ENCODE measurements around the gene IQSEC1.

IQSEC1 gene

GRCh38 chr3:13037458-13038117, 35.6 kb downstream of the IQSEC1 start:
- no peaks in the 10 kb centered on the region for H3K9me3 ChIP-seq (ENCODE audit: control insufficient read depth, low read length)
- no peak overlapping the region for H3K9ac ChIP-seq (ENCODE audit: low read length)
- no peak overlapping the region for H3K4me3 ChIP-seq (ENCODE audit: low read length)
- H3K36me3 ChIP-seq (ENCODE audit: control insufficient read depth, insufficient read depth, low read length), result no peaks in the 10 kb centered on the region
- peaks cover 9% of the 10 kb centered on the region for H3K27me3 ChIP-seq (ENCODE audit: control insufficient read depth, insufficient read depth, low read length)
- H3K4me1 ChIP-seq (ENCODE audit: control insufficient read depth, insufficient read depth, low read length), result no peaks in the 10 kb centered on the region

- no peaks in the 10 kb centered on the region for H3K9me3 ChIP-seq (ENCODE audit: control insufficient read depth, low read length)
- no peaks in the 10 kb centered on the region for H3K4me1 ChIP-seq (ENCODE audit: control insufficient read depth, insufficient read depth, low read length)
- peaks cover 12% of the 10 kb centered on the region for H3K27me3 ChIP-seq (ENCODE audit: control insufficient read depth, insufficient read depth, low read length)
- no peak overlapping the region for H3K9ac ChIP-seq (ENCODE audit: low read length)
- no peak overlapping the region for H3K4me3 ChIP-seq (ENCODE audit: low read length)
- H3K36me3 ChIP-seq (ENCODE audit: control insufficient read depth, insufficient read depth, low read length), result no peaks in the 10 kb centered on the region
Measured at GRCh38 chr3:13034861-13035260, 38.4 kb downstream of the IQSEC1 start.

GRCh38 chr3:13034109-13034800, 39.0 kb downstream of the IQSEC1 start:
- no peaks in the 10 kb centered on the region for H3K9me3 ChIP-seq (ENCODE audit: control insufficient read depth, low read length)
- H3K27me3 ChIP-seq (ENCODE audit: control insufficient read depth, insufficient read depth, low read length), result peaks cover 8% of the 10 kb centered on the region
- no peaks in the 10 kb centered on the region for H3K4me1 ChIP-seq (ENCODE audit: control insufficient read depth, insufficient read depth, low read length)
- H3K9ac ChIP-seq (ENCODE audit: low read length), result no peak overlapping the region
- no peaks in the 10 kb centered on the region for H3K36me3 ChIP-seq (ENCODE audit: control insufficient read depth, insufficient read depth, low read length)
- H3K4me3 ChIP-seq (ENCODE audit: low read length), result no peak overlapping the region

GRCh38 chr3:13032206-13032605, 41.0 kb downstream of the IQSEC1 start:
- H3K36me3 ChIP-seq (ENCODE audit: control insufficient read depth, insufficient read depth, low read length), result no peaks in the 10 kb centered on the region
- no peaks in the 10 kb centered on the region for H3K4me1 ChIP-seq (ENCODE audit: control insufficient read depth, insufficient read depth, low read length)
- peaks cover 7% of the 10 kb centered on the region for H3K27me3 ChIP-seq (ENCODE audit: control insufficient read depth, insufficient read depth, low read length)
- H3K4me3 ChIP-seq (ENCODE audit: low read length), result no peak overlapping the region
- no peak overlapping the region for H3K9ac ChIP-seq (ENCODE audit: low read length)
- H3K9me3 ChIP-seq (ENCODE audit: control insufficient read depth, low read length), result no peaks in the 10 kb centered on the region

- H3K27me3 ChIP-seq (ENCODE audit: control insufficient read depth, insufficient read depth, low read length), result peaks cover 3% of the 10 kb centered on the region
- no peak overlapping the region for H3K9ac ChIP-seq (ENCODE audit: low read length)
- no peaks in the 10 kb centered on the region for H3K4me1 ChIP-seq (ENCODE audit: control insufficient read depth, insufficient read depth, low read length)
- H3K9me3 ChIP-seq (ENCODE audit: control insufficient read depth, low read length), result no peaks in the 10 kb centered on the region
- no peak overlapping the region for H3K4me3 ChIP-seq (ENCODE audit: low read length)
- no peaks in the 10 kb centered on the region for H3K36me3 ChIP-seq (ENCODE audit: control insufficient read depth, insufficient read depth, low read length)
Measured at GRCh38 chr3:13031621-13032020, 41.6 kb downstream of the IQSEC1 start.

GRCh38 chr3:13030684-13031083, 42.5 kb downstream of the IQSEC1 start:
- H3K4me3 ChIP-seq (ENCODE audit: low read length), result no peak overlapping the region
- H3K9ac ChIP-seq (ENCODE audit: low read length), result no peak overlapping the region
- no peaks in the 10 kb centered on the region for H3K4me1 ChIP-seq (ENCODE audit: control insufficient read depth, insufficient read depth, low read length)
- no peaks in the 10 kb centered on the region for H3K9me3 ChIP-seq (ENCODE audit: control insufficient read depth, low read length)
- H3K27me3 ChIP-seq (ENCODE audit: control insufficient read depth, insufficient read depth, low read length), result peaks cover 3% of the 10 kb centered on the region
- H3K36me3 ChIP-seq (ENCODE audit: control insufficient read depth, insufficient read depth, low read length), result no peaks in the 10 kb centered on the region

GRCh38 chr3:13028010-13028821, 45.0 kb downstream of the IQSEC1 start:
- no peaks in the 10 kb centered on the region for H3K9me3 ChIP-seq (ENCODE audit: control insufficient read depth, low read length)
- no peaks in the 10 kb centered on the region for H3K36me3 ChIP-seq (ENCODE audit: control insufficient read depth, insufficient read depth, low read length)
- H3K9ac ChIP-seq (ENCODE audit: low read length), result no peak overlapping the region
- no peaks in the 10 kb centered on the region for H3K4me1 ChIP-seq (ENCODE audit: control insufficient read depth, insufficient read depth, low read length)
- no peak overlapping the region for H3K4me3 ChIP-seq (ENCODE audit: low read length)
- H3K27me3 ChIP-seq (ENCODE audit: control insufficient read depth, insufficient read depth, low read length), result peaks cover 3% of the 10 kb centered on the region

GRCh38 chr3:13027154-13027553, 46.1 kb downstream of the IQSEC1 start:
- Histone ChIP-seq H3K4me1 (ENCODE audit: control insufficient read depth, insufficient read depth, low read length) (peaks cover under 1% of the 10 kb centered on the region), H3K27me3 (ENCODE audit: control insufficient read depth, insufficient read depth, low read length) (peaks cover 3% of the 10 kb centered on the region), H3K9me3 (ENCODE audit: control insufficient read depth, low read length) (no peaks in the 10 kb centered on the region), H3K9ac (ENCODE audit: low read length) (no peak overlapping the region), H3K4me3 (ENCODE audit: low read length) (no peak overlapping the region), H3K36me3 (ENCODE audit: control insufficient read depth, insufficient read depth, low read length) (no peaks in the 10 kb centered on the region)

- H3K4me3 ChIP-seq (ENCODE audit: low read length), result no peak overlapping the region
- no peaks in the 10 kb centered on the region for H3K9me3 ChIP-seq (ENCODE audit: control insufficient read depth, low read length)
- peaks cover 4% of the 10 kb centered on the region for H3K27me3 ChIP-seq (ENCODE audit: control insufficient read depth, insufficient read depth, low read length)
- H3K9ac ChIP-seq (ENCODE audit: low read length), result no peak overlapping the region
- peaks cover 6% of the 10 kb centered on the region for H3K4me1 ChIP-seq (ENCODE audit: control insufficient read depth, insufficient read depth, low read length)
- H3K36me3 ChIP-seq (ENCODE audit: control insufficient read depth, insufficient read depth, low read length), result no peaks in the 10 kb centered on the region
Measured at GRCh38 chr3:13026534-13026933, 46.7 kb downstream of the IQSEC1 start.

GRCh38 chr3:13025778-13026518, 47.3 kb downstream of the IQSEC1 start:
- Histone ChIP-seq H3K9ac (ENCODE audit: low read length) (no peak overlapping the region), H3K36me3 (ENCODE audit: control insufficient read depth, insufficient read depth, low read length) (no peaks in the 10 kb centered on the region)

GRCh38 chr3:13025090-13025489, 48.1 kb downstream of the IQSEC1 start:
- no peaks in the 10 kb centered on the region for H3K36me3 ChIP-seq (ENCODE audit: control insufficient read depth, insufficient read depth, low read length)
- no peak overlapping the region for H3K9ac ChIP-seq (ENCODE audit: low read length)
- H3K27me3 ChIP-seq (ENCODE audit: control insufficient read depth, insufficient read depth, low read length), result peaks cover 6% of the 10 kb centered on the region
- no peaks in the 10 kb centered on the region for H3K9me3 ChIP-seq (ENCODE audit: control insufficient read depth, low read length)
- H3K4me1 ChIP-seq (ENCODE audit: control insufficient read depth, insufficient read depth, low read length), result peaks cover 11% of the 10 kb centered on the region
- H3K4me3 ChIP-seq (ENCODE audit: low read length), result no peak overlapping the region

More at GRCh38 chr3:13025778-13026518, 47.3 kb downstream of the IQSEC1 start:
- Histone ChIP-seq H3K4me3 (ENCODE audit: low read length) (no peak overlapping the region), H3K9me3 (ENCODE audit: control insufficient read depth, low read length) (no peaks in the 10 kb centered on the region), H3K4me1 (ENCODE audit: control insufficient read depth, insufficient read depth, low read length) (peaks cover 11% of the 10 kb centered on the region), H3K27me3 (ENCODE audit: control insufficient read depth, insufficient read depth, low read length) (peaks cover 6% of the 10 kb centered on the region)

- peaks cover 13% of the 10 kb centered on the region for H3K4me1 ChIP-seq (ENCODE audit: control insufficient read depth, insufficient read depth, low read length)
- H3K4me3 ChIP-seq (ENCODE audit: low read length), result no peak overlapping the region
- H3K36me3 ChIP-seq (ENCODE audit: control insufficient read depth, insufficient read depth, low read length), result no peaks in the 10 kb centered on the region
- peaks cover 6% of the 10 kb centered on the region for H3K27me3 ChIP-seq (ENCODE audit: control insufficient read depth, insufficient read depth, low read length)
- no peak overlapping the region for H3K9ac ChIP-seq (ENCODE audit: low read length)
- H3K9me3 ChIP-seq (ENCODE audit: control insufficient read depth, low read length), result no peaks in the 10 kb centered on the region
Measured at GRCh38 chr3:13024765-13025065, 48.5 kb downstream of the IQSEC1 start.

All from mucosa of stomach (tissue), 1 donor.